Measurements from ENCODE around the gene RENBP.

GRCh38 chrX:153925739-153926551 lies 18.5 kb downstream of the RENBP start, which contains the start of gene ARHGAP4:
- TF ChIP-seq CTCF (IDR thresholded peaks at IDR 0.05) (no peak), POLR2A (IDR thresholded peaks at IDR 0.05) (no peak)
